Testis (tissue), 3 donors: ENCODE results near the gene ACOT13. TPM values are rescaled to one million over a fixed set of nuclear protein-coding genes. Genes with fewer than 3 reads are reported as not detected.

Experiments used
- DNase-seq: peaks from one replicate; pipeline ENCODE4 v3.0.0-alpha.2; 2019
- H3K27ac ChIP-seq, 2 donors: fragments of 200-600 bp; sonication (generic); one replicate each; pipeline ENCODE4 v1.5.1; 2019
- H3K27me3 ChIP-seq: fragments of 200-600 bp; sonication (generic); one replicate; pipeline ENCODE4 v1.5.1; 2019
- H3K36me3 ChIP-seq: fragments of 200-600 bp; sonication (generic); one replicate; pipeline ENCODE4 v1.5.1; 2017; ENCODE audit warnings: low read depth; ENCODE audit errors: missing control alignments
- H3K4me1 ChIP-seq: fragments of 200-600 bp; sonication (generic); one replicate; pipeline ENCODE4 v1.5.1; 2019
- H3K4me3 ChIP-seq, 2 donors: fragments of 200-600 bp; sonication (generic); one replicate each; pipeline ENCODE4 v1.5.1; 2017 to 2019
- H3K9me3 ChIP-seq: fragments of 200-600 bp; sonication (generic); one replicate; pipeline ENCODE4 v1.5.1; 2017
- CTCF ChIP-seq, 3 experiments: fragments of 450-650 bp in 2 of 3; fragments of 200-600 bp in 1 of 3; sonication (generic) in 1 of 3; IDR thresholded peaks; one replicate each; pipeline ENCODE4 v1.5.1; 2016 to 2019; ENCODE audit warnings: antibody characterized with exemption in 3 of 3, mild to moderate bottlenecking in 2 of 3, moderate library complexity in 1 of 3
- POLR2A ChIP-seq: fragments of 450-650 bp; IDR thresholded peaks from one replicate; pipeline ENCODE4 v1.6.1; 2017; ENCODE audit warnings: antibody characterized with exemption, mild to moderate bottlenecking, moderate library complexity
- WGBS, 2 donors: methylation state at CpG; one replicate each; pipeline ENCODE4 v1.1.5; 2018; 5-methylcytosine and 5-hydroxymethylcytosine counted together
- intact Hi-C: fragments of 100-400 bp; cut with DNase I; formaldehyde crosslinking; loops from one replicate; pipeline ENCODE4 v1.15.1; 2023; ENCODE audit warnings: low total_unique reads
- polyA plus RNA-seq: library from polyadenylated mRNA; stranded (reverse); fragments of 350-450 nt; fragmentation: Illumina TruSeq; extraction: RNeasy Lipid Tissue Mini Kit (QIAGEN cat#74804); gene quantifications from one replicate; pipeline ENCODE4 v1.2.3, GENCODE V29; 2014; ENCODE audit warnings: low read depth, low replicate concordance; ENCODE audit not compliant: insufficient read depth
- total RNA-seq, 2 donors: library from RNA; depleted of rRNA; stranded (reverse); fragments of >200 nt; gene quantifications; one replicate each; pipeline ENCODE4 v1.2.3, GENCODE V29; 2016

The ACOT13 gene
- total and polyA plus RNA-seq, 3 donors from 2014 or later = 15.6 to 67.7 (median 19.1) TPM

GRCh38 chr6:24699521-24700359 lies 32.9 kb downstream of the ACOT13 start:
- intact Hi-C loops = no loop called here
- no peak overlapping the region for H3K4me3 ChIP-seq
- no peak overlapping the region for H3K27ac ChIP-seq
- H3K4me1 ChIP-seq = no peaks in the 10 kb centered on the region
- TF ChIP-seq POLR2A (no peak), CTCF (IDR thresholded peaks at IDR 0.05) (no peak)
- H3K36me3 ChIP-seq = no peaks in the 10 kb centered on the region
- 79 to 81% methylated on average over 3 of the region's 3 CpGs for WGBS, 2 donors
- no peak for DNase-seq
- no peaks in the 10 kb centered on the region for H3K27me3 ChIP-seq
- no peaks in the 10 kb centered on the region for H3K9me3 ChIP-seq

GRCh38 chr6:24702720-24703282 lies 35.9 kb downstream of the ACOT13 start:
- no peak for DNase-seq
- 82 to 85% methylated on average over 4 of the region's 4 CpGs for WGBS, 2 donors
- Histone ChIP-seq H3K36me3 (no peaks in the 10 kb centered on the region), H3K4me3 (no peak overlapping the region), H3K9me3 (no peaks in the 10 kb centered on the region), H3K4me1 (no peaks in the 10 kb centered on the region), H3K27me3 (no peaks in the 10 kb centered on the region), H3K27ac (no peak overlapping the region)
- TF ChIP-seq CTCF (IDR thresholded peaks at IDR 0.05) = no peak
- TF ChIP-seq POLR2A = no peak
- intact Hi-C loops = no loop called here

- H3K9me3 ChIP-seq = no peaks in the 10 kb centered on the region
- H3K27ac ChIP-seq = no peak overlapping the region
- intact Hi-C loops = no loop called here
- TF ChIP-seq CTCF (IDR thresholded peaks at IDR 0.05) (no peak), POLR2A (no peak)
- no peak overlapping the region for H3K4me3 ChIP-seq
- H3K4me1 ChIP-seq = no peaks in the 10 kb centered on the region
- no peaks in the 10 kb centered on the region for H3K27me3 ChIP-seq
- DNase-seq = no peak
- no peaks in the 10 kb centered on the region for H3K36me3 ChIP-seq
Measured at GRCh38 chr6:24704468-24704867, 37.6 kb downstream of the ACOT13 start.

GRCh38 chr6:24708612-24709011 lies 41.7 kb downstream of the ACOT13 start:
- Histone ChIP-seq H3K27me3 (no peaks in the 10 kb centered on the region), H3K9me3 (no peaks in the 10 kb centered on the region), H3K27ac (no peak overlapping the region), H3K4me3 (no peak overlapping the region), H3K36me3 (no peaks in the 10 kb centered on the region), H3K4me1 (peaks cover 13% of the 10 kb centered on the region)
- intact Hi-C loops = no loop called here
- no peak for TF ChIP-seq POLR2A
- no peak for TF ChIP-seq CTCF (IDR thresholded peaks at IDR 0.05)
- 73 to 79% methylated on average over 3 of the region's 3 CpGs for WGBS, 2 donors
- no peak for DNase-seq
